MM.1S (cell line): Measurements from ENCODE around the gene LARP1B.

Source experiments
- DNase-seq: peaks from one replicate; pipeline ENCODE4 v3.0.0-alpha.2; 2015
- H2AFZ ChIP-seq: fragments of 300-600 bp; sonication (generic); 2 replicates; pipeline ENCODE4 v1.6.0; 2016; ENCODE audit warnings: antibody characterized with exemption, low read length
- H3F3A ChIP-seq: fragments of 300-600 bp; sonication (generic); 2 replicates; pipeline ENCODE4 v1.6.1; 2016; ENCODE audit warnings: mild to moderate bottlenecking, antibody characterized with exemption, low read length, moderate library complexity, mixed read lengths; ENCODE audit not compliant: insufficient read depth
- H3K27ac ChIP-seq: fragments of 300-600 bp; sonication (generic); 2 replicates; pipeline ENCODE4 v1.5.1; 2016; ENCODE audit warnings: mild to moderate bottlenecking, low read length
- H3K27me3 ChIP-seq: fragments of 300-600 bp; sonication (generic); replicated peaks from 2 replicates; pipeline ENCODE4 v1.6.0; 2016; ENCODE audit warnings: low read length; ENCODE audit not compliant: insufficient read depth
- H3K36me3 ChIP-seq: fragments of 300-600 bp; sonication (generic); replicated peaks from 2 replicates; pipeline ENCODE4 v1.6.1; 2016; ENCODE audit warnings: mild to moderate bottlenecking, low read length, mixed read lengths; ENCODE audit not compliant: insufficient read depth
- H3K4me1 ChIP-seq: fragments of 300-600 bp; sonication (generic); 2 replicates; pipeline ENCODE4 v1.6.1; 2016; ENCODE audit warnings: low read length, mixed read lengths
- H3K4me2 ChIP-seq: fragments of 300-600 bp; sonication (generic); 2 replicates; pipeline ENCODE4 v1.6.0; 2016; ENCODE audit warnings: low read depth, low read length
- H3K4me3 ChIP-seq: fragments of 300-600 bp; sonication (generic); 2 replicates; pipeline ENCODE4 v1.5.1; 2016; ENCODE audit warnings: low read length, mixed read lengths
- H3K79me2 ChIP-seq: fragments of 300-600 bp; sonication (generic); 2 replicates; pipeline ENCODE4 v1.6.1; 2016; ENCODE audit warnings: mixed run types, low read length, mixed read lengths
- H3K9ac ChIP-seq: fragments of 300-600 bp; sonication (generic); 2 replicates; pipeline ENCODE4 v1.6.1; 2016; ENCODE audit warnings: low read length, mixed read lengths
- H3K9me2 ChIP-seq: fragments of 300-600 bp; sonication (generic); replicated peaks from 2 replicates; pipeline ENCODE4 v1.6.1; 2016; ENCODE audit warnings: mild to moderate bottlenecking, low read length, mixed read lengths; ENCODE audit not compliant: insufficient read depth
- H3K9me3 ChIP-seq: fragments of 300-600 bp; sonication (generic); replicated peaks from 2 replicates; pipeline ENCODE4 v1.6.1; 2016; ENCODE audit warnings: mild to moderate bottlenecking, low read length, mixed read lengths; ENCODE audit not compliant: insufficient read depth
- H4K20me1 ChIP-seq: fragments of 300-600 bp; sonication (generic); 2 replicates; pipeline ENCODE4 v1.6.1; 2016; ENCODE audit warnings: mild to moderate bottlenecking, low read length, moderate library complexity, mixed read lengths; ENCODE audit not compliant: insufficient read depth
- EZH2 ChIP-seq: fragments of 300-600 bp; sonication (generic); optimal IDR thresholded peaks from 2 replicates; pipeline ENCODE3; 2017; ENCODE audit warnings: low read depth, mild to moderate bottlenecking, antibody characterized with exemption, low read length, mixed read lengths
- EZH2phosphoT487 ChIP-seq: fragments of 300-600 bp; sonication (generic); IDR thresholded peaks from 2 replicates; pipeline ENCODE4 v1.6.1; 2018; ENCODE audit warnings: antibody characterized with exemption, low read length
- TF ChIP-seq, protein P1 (sequence below): fragments of 300-600 bp; sonication (generic); IDR thresholded peaks from 2 replicates; pipeline ENCODE4 v1.5.1; 2016; ENCODE audit warnings: antibody characterized with exemption, low read length, mixed read lengths

Gene LARP1B

DNA sequence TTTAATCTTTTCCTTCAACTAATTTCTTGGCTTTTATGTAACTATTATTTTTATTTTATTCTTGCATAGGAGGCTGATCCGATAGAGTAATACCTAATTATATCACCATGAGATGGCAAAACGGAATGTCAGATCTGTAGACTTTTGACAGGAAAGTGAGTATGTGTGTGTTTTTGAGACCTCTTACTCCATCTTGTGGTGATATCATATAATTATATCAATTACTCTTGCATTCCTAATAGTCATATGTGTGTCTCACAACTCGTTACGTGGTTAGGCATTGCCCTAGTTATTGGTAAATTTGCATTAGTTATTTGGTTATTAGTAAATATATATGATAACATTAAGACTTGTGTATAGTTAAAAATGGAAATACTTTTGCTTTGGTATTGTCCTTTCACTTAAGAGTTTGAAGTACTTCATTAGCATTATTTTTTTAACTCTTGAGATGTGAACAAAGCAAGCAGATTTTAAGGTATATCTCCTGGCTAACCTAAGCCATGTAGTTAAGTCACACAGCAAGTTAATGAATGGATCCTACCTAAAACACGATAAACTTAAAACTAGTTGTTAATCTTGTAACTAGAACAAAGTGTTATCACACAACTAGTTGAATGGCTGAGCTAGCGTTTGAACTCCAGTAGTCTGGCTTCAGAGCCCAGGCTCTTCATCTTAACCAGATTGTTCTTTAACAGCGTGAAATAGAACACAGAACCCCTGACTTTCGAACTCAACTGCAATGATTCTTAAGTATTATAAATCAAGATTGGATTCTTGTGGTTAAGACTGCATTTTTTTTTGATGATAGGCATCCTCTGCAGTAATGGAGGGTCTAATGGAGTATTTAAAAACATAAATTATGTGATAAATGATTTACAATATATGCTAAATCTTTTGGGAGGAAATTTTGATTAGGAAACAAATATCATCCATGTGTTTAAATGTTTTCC lies 159.4 kb downstream of the LARP1B start:
- no peaks in the 10 kb centered on the region for H3K36me3 ChIP-seq
- H2AFZ ChIP-seq = no peak overlapping the region
- H3K9me2 ChIP-seq = no peaks in the 10 kb centered on the region
- H3K27me3 ChIP-seq = no peaks in the 10 kb centered on the region
- H4K20me1 ChIP-seq = no peaks in the 10 kb centered on the region
- no peak overlapping the region for H3K27ac ChIP-seq
- H3K79me2 ChIP-seq = no peaks in the 10 kb centered on the region
- no peaks in the 10 kb centered on the region for H3K9me3 ChIP-seq
- TF ChIP-seq, protein P1, sequence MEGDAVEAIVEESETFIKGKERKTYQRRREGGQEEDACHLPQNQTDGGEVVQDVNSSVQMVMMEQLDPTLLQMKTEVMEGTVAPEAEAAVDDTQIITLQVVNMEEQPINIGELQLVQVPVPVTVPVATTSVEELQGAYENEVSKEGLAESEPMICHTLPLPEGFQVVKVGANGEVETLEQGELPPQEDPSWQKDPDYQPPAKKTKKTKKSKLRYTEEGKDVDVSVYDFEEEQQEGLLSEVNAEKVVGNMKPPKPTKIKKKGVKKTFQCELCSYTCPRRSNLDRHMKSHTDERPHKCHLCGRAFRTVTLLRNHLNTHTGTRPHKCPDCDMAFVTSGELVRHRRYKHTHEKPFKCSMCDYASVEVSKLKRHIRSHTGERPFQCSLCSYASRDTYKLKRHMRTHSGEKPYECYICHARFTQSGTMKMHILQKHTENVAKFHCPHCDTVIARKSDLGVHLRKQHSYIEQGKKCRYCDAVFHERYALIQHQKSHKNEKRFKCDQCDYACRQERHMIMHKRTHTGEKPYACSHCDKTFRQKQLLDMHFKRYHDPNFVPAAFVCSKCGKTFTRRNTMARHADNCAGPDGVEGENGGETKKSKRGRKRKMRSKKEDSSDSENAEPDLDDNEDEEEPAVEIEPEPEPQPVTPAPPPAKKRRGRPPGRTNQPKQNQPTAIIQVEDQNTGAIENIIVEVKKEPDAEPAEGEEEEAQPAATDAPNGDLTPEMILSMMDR = peak; percentile 41
- TF ChIP-seq EZH2phosphoT487 = no peak
- no peak for TF ChIP-seq EZH2
- DNase-seq = peak; percentile 33
- H3K9ac ChIP-seq = no peak overlapping the region
- H3K4me1 ChIP-seq = no peaks in the 10 kb centered on the region
- no peak overlapping the region for H3K4me2 ChIP-seq
- H3K4me3 ChIP-seq = no peak overlapping the region
- H3F3A ChIP-seq = no peaks in the 10 kb centered on the region

DNA sequence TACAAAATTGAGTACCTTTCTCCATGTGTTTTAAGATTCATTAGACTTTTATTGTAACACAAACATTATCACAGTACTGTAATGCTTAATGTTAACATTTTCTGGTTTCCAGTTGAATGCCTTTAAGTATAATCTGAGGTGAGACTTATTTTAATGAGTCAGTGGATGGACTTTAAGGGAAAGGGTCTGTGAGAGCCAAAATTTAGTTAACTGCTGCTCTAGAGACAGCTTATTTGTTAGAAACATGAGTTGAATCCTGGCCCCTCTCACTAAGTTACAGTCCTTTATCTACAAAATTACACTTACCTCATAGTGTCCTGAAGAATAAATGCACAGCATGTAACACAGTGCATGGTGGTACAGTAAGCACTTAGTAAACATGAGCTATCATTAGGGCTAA lies 160.5 kb downstream of the LARP1B start:
- Histone ChIP-seq H3F3A (no peaks in the 10 kb centered on the region), H2AFZ (no peak overlapping the region), H3K9me2 (no peaks in the 10 kb centered on the region), H3K27ac (no peak overlapping the region), H3K9ac (no peak overlapping the region), H4K20me1 (no peaks in the 10 kb centered on the region), H3K4me2 (no peak overlapping the region), H3K9me3 (no peaks in the 10 kb centered on the region), H3K79me2 (no peaks in the 10 kb centered on the region), H3K27me3 (no peaks in the 10 kb centered on the region), H3K36me3 (no peaks in the 10 kb centered on the region), H3K4me1 (no peaks in the 10 kb centered on the region), H3K4me3 (no peak overlapping the region)
- DNase-seq = no peak
- TF ChIP-seq EZH2phosphoT487 (no peak), EZH2 (no peak)
- TF ChIP-seq, protein P1 = no peak

GRCh38 chr4:128225148-128225547 lies 164.0 kb downstream of the LARP1B start:
- Histone ChIP-seq H4K20me1 (no peaks in the 10 kb centered on the region), H3K9me3 (no peaks in the 10 kb centered on the region), H2AFZ (no peak overlapping the region), H3K9me2 (no peaks in the 10 kb centered on the region), H3K4me2 (no peak overlapping the region), H3K27ac (no peak overlapping the region), H3K9ac (no peak overlapping the region), H3K4me1 (no peaks in the 10 kb centered on the region), H3K4me3 (no peak overlapping the region), H3K36me3 (no peaks in the 10 kb centered on the region), H3K27me3 (no peaks in the 10 kb centered on the region), H3F3A (no peaks in the 10 kb centered on the region), H3K79me2 (no peaks in the 10 kb centered on the region)
- DNase-seq = no peak
- TF ChIP-seq EZH2phosphoT487 (no peak), EZH2 (no peak)
- TF ChIP-seq, protein P1 = no peak
